Umbilical cord (tissue), 2 donors: ENCODE results near the gene CLIC4. TPM values are rescaled to one million over a fixed set of nuclear protein-coding genes. Genes with fewer than 3 reads are reported as not detected.
A peak's percentile ranks its signal among the peaks of the same experiment; 100 is the strongest.
"Not testable (repeated sequence)": the region's sequence is repeated elsewhere in the genome, so short reads cannot be mapped to it uniquely, and the experiment has no call there.

Experiments
- DNase-seq: peaks from one replicate; pipeline ENCODE4 v3.0.0-alpha.2; 2015; ENCODE audit warnings: low spot score
- total RNA-seq: library from RNA; depleted of rRNA; stranded (reverse); fragments of >200 nt; gene quantifications from one replicate; pipeline ENCODE4 v1.2.3, GENCODE V29; 2014; ENCODE audit warnings: low replicate concordance; ENCODE audit not compliant: insufficient read depth

The CLIC4 gene
- total RNA-seq, 1 donor from 2014 or later: 335 TPM

DNA sequence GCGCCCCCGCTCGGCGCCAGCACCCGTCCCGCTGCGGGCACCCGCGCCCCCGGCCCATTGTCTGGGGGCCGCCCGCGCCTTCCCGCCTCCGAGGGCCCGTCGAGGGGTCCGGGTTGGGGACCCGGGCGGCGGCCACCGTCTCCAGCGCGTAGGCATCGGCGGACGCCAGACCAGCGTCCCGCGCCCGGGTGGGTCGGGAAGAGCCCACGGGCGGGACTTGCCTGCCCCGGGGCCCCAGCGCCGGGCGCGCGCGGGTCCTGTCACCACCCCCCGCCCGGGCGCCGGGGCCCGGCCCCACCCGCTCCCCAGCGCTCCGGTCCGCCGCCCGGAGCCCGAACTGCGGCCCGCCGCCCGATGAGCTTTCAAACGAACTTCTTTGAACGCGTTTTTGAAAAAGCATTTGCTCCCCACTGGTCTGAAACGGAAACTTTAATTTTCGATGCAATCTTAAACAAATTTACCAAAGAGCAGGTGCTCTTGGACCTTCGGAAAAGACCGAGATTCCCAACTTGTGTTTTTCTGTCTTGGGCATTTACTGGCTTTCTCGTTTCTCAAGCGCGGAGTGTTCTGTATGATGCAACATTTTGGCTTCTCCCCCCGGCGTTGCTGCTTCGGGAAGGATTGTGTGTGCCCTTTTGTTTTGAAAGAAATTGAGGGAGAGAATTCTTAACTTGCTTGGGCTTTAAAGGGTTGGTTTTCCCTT, 615 bp downstream of the CLIC4 start:
- peak; percentile 83 for DNase-seq

DNA sequence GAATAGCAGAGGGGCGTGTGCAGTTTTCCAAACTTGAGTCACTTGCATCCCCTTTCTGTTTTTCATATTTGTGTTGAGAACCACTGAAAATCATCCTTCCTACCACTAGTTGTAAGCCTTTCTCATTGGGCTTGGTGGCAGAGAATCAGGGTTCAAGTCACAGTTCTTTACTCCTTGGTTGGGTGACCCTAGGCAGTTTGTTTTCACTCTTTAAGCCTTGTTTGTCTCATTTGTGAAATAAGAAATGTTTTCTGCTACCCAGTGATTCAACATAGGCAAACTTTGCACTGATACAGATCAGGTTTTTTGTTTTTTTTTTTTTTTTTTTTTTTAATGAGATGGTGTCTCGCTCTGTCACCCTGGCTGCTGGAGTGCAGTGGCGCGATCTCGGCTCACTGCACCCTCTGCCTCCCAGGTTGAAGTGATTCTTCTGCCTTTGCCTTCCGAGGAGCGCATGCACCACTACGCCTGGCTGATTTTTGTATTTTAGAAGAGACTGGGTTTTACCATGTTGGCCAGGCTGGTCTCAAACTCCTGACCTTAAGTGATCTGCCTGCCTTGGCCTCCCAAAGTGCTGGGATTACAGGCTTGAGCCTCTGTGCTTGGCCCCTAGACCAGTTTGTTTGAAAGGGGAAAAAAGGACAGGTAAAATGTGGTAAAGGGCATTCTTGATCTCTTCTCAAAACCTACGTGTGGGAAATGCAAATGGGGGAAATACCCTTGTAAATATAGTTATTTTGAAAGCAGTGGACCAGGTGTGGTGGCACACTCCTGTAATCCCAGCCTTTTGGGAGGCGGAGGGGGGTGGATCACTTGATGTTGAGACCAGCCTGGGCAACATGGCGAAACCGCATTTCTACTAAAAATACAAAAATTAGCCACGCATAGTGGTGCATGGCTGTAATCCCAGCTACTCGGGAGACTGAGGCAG, 3.2 kb downstream of the CLIC4 start:
- no peak for DNase-seq

DNA sequence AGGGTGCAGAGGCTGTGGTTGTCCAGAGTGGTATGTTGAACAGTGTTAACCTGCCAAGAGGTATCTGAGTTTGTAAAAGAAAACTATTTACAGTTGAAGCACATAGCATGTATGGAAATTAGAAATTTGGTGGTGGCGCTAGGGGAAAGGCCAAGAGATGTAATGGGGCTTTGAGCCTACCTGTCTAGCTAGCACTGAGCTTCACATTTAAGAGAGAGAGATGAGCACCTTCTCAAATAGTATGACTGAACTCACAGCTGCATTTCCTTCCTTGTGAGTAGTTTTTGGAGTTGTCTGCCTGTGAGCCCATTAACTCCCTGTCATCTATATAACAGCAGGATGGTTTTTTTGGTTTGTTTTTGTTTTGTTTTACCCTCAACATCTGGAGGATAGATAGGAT, 4.0 kb downstream of the CLIC4 start:
- no peak for DNase-seq

DNA sequence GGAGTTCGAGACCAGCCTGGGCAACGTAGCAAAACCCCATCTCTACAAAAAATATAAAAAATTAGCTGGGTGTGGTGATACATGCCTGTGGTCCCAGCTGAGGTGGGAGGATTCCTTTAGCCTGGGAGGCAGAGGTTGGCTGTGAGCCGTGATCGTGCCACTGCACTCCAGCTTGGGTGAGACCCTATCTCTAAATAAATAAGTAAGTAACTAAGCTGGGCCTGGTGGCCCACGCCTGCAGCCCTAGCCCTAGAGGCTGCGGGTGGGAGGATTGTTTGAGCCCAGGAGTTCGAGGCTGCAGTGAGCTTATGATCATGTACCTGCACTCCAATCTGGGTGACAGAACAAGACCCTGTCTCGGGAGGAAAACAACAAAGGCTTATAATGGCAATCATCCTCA, 4.6 kb downstream of the CLIC4 start:
- DNase-seq: no peak

DNA sequence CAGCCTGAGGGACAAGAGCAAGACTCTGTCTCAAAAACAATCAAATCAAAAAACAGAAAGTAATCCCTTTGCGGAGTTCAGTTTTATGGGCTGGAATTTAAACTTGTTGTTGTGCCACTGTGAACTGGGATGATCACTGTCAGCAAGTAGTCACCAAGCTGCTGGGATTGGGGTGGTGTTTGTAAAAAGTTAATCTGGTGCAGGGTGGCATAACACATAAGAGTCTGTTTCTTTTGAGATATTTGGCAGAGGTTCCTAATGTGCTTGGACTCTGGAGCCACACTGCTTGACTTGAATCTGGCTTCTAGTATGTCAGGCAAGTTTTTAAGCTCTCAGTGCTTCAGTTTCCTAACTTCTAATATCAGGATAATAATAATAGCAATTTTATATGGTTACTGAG, 6.6 kb downstream of the CLIC4 start:
- DNase-seq: peak; percentile 30

DNA sequence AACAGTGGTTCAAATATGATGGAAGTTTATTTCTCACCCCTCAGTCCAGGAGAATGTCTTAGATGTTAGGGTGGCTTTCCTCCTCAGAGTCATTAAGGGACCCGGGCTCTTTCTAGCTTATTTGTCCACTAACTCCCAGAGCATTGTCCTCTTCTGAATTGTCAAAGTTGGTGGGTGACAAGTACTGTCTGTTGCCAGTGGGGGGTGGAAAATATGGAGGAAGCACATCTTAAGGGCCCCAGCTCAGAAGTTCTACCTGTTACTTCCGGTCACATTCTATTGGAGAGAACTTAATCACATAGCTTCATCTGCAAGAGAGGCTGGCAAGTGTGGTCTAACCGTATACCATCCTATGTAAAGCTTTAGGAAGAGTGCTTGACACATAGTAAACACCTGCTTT, 7.1 kb downstream of the CLIC4 start:
- no peak for DNase-seq

DNA sequence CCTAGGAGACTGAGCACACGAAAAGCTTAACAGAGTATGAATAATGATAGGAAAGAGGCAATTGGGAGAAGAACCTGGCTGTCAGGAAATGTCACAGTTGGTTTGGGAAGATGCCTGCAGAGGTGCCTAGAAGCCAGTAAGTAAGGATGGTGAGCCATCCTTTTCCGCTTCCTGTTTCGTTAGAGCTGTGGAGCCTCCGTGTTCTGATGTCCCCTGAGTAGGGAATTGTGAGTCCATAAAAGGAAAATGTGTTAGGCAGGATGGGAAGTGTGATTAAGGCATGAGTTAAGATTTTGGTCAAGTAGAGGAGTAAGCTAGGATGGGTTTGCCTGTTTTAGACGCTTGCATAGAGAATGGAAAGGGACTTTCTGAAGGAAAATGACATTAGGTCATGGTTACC, 9.0 kb downstream of the CLIC4 start:
- no peak for DNase-seq

DNA sequence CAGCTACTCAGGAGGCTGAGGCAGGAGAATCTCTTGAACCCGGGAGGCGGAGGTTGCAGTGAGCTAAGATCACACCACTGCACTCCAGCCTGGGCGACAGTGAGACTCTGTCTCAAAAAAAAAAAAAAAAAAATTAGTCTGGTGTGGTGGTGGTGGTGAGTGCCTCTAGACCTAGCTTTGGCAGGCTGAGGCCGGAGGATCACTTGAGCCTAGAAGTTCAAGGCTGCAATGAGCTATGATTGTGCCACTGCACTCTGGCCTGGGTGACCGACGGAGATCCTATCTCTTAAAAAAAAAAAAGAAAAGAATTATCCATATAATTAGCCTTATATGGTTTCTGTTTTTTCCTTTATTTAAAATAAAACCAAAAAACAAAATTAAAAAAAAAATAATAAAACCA, 10.1 kb downstream of the CLIC4 start:
- DNase-seq: not testable (repeated sequence)

DNA sequence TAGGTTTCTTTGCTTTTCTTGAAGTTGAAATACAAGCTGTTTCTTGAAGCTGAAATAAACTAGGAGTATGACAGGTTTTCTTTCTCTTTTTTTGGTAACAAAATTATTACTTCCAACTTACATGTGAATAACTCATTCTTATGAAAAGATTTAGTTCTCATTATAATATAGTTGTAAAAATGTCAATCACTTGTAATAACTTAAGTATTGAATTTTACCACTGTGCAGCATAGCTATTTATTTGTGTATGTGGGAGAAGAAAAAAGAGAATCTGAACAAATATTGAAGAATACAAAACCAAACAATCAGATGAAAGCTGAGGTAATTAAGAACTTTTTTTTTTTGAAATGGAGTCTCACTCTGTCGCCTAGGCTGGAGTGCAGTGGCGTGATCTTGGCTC, 11.1 kb downstream of the CLIC4 start:
- DNase-seq: no peak

DNA sequence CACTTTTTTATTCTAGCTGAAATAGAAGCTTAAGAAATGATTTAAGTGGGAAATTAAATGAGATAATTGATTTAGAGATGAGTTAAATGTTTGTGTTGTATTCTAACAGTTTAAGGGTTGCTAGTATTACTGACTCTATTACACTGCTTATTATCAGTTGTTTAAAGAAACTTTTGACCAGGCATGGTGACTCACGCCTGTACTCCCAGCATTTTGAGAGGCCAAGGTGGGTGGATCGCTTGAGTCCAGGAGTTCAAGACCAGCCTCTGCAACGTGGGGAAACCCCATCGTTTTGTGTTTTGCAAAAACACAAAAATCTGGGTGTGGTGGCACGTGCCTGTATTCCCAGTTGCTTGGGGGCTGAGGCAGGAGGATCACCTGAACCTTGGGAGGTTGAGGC, 14.2 kb downstream of the CLIC4 start:
- no peak for DNase-seq

DNA sequence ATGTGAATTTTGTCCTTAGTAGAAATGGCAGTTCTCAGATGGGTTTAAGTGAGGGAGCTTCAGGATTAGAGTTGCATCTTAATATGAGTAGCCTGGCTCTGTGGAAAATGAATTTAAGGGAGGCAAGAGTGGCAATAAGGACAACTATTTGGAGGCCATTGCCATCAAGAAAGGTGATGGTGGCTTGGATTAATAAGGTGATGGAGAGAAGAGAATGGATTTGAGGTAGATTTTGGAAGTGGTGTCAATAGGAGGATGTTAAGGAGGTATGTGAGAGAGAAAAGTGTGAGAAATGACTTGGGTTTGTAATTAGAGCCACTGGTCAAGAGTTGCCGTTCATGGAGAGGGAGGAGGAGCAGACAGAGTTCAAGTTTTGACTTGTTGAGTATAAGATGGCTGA, 16.3 kb downstream of the CLIC4 start:
- DNase-seq: no peak

DNA sequence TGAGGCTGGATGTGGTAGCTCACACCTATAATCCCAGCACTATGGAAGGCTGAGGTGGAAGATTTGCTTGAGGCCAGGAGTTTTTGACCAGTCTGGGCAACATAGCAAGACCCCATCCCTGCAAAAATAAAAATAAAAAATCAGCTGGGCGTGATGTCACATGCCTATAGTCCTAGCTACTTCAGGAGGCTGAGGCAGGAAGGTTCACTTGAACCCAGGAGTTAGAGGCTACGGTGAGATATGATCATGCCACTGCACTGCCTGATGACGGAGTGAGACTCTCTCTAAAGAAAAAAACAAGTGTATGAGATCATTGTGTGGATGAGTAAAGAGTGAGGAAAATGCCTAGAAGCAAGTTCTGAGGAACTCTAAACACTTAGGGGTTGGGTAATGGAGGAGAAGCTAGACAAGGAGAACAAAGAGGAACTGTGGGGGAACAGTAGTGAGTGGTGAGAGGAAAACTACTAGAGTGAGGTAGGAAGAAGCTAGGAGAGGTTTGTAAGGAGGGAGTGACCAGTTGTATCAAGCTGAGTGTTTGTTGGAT, 17.0 kb downstream of the CLIC4 start:
- DNase-seq: no peak

DNA sequence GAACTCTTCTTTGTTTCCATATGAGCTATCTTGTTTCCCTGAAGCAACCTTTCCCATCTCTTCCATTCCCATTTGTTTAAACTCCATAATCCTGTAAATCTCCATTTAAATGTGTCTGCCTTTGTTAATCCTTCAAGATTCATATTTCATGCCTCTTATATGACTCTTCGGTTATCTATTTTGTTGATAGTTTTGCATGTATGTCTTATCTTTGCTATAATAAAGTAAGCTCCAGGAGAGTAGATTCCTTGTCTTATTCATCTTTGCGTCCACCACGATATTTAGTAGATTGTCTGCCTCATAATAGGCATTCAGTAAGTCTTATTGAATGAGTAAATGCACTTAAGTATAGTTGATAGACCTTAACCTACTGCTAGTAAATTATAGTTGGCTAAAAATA, 18.4 kb downstream of the CLIC4 start:
- DNase-seq: no peak

DNA sequence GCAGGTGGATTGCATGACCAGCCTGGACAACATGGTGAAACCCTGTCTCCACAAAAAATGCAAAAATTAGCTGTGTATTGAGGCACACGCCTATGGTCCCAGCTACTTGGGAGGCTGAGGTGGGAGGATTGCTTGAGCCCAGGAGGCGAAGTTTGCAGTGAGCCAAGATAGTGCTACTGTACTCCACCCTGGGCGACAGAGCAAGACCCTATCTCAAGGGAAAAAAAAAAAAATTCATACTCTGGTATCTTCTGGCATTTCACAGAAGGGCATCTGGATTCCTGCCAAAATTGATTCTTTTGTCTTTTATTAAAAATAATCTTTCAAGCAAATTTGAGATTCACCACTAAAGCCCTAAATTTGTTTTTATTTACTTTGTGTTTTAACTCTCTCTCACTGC, 19.2 kb downstream of the CLIC4 start:
- no peak for DNase-seq

DNA sequence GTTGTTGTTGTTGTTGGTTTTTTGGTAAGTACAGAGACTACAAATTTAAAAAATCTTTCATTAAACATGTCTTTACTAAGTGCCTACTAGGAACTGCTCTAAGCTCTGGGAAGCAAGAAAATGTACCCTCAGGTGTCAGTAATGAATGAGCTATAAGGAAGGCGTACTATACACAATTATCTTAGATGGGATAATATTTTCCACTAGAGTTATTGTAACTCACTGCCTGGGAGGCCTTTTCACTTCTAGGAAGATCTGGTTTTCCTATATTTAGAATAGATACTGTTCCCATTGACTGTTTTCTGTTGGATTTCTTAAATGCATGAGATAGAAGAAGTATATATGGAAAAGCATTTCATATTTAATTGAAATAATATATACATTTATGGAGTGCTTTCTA, 19.6 kb downstream of the CLIC4 start:
- DNase-seq: peak; percentile 20

DNA sequence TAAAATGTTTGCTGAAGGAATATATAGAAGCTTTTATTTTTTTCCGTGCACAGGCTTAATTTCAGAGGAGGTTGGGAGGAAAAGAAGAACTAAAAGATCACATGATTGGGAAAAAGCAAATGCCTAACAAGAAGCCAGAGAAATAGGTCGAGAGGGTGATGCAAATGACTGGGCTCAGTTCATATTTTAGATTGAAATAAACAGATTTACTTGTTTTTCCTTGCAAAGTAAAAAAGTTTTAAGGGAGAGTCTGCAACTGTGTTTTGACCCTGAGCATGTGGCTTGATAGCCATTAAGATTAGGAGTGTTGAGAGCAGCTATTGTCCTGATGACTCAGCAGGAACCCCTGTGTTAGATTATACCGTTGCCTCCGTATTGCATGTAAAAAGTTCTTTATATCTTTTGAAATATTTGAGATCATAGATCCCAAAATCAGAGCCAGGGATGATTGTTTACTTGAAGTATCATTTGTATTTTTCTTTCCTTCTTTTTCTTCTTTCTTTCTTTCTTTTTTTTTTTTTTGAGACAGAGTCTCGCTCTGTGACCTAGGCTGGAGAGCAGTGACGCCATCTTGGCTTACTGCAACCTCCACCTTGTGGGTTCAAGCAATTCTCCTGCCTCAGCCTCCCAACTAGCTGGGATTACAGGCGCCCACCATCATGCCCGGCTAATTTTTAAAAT, 20.2 kb downstream of the CLIC4 start:
- DNase-seq: peak; percentile 32

DNA sequence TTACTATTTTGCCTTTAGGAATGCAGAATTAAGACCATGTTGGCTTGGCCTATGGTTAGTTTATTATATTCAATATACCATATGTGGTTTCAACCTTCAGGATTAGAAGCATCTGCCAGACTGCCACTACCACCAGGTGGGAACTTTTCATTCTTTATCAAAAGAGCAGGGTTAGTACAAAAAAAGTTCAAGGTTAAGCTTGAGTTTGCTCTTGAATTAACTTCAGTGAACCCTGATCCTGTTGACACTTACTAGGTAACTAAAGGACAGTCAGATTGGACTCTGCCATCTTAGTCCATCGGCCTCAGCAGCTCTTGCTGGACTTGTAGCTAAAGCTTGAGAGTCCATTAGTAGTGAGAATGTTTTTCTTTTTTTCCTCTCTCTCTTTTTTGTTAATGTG, 22.1 kb downstream of the CLIC4 start:
- no peak for DNase-seq

DNA sequence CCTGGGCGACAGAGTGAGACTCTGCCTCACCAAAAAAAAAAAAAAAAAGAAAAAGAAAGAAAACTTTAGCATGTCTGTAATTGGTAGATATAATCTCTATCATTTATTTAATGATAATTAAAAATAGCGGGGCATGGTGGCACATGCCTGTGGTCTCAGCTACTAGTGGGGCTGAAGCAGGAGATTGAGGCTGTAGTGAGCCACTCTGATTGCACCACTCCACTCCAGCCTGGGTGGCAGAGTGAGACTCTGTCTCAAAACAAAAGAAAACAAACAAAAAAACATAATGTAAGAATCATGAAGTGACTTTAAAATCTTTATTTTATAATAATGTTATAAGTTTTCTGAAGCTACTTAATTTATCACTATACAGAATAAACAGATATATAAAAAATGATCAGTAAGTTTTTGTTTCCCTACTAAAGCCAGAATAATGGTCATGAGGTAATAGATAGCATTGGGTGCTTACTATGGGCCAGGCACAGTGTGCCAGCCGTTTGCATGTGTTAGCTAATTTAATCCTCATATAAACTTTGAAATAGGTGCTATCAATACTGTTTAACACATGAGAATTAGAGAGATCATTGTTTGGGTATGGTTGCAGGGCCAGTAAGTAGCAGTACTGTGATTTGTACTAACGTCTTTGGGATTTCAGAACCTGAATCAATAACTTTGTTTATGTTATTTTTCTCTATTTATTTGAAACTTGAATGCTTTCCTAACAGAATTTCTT, 23.8 kb downstream of the CLIC4 start:
- DNase-seq: no peak

DNA sequence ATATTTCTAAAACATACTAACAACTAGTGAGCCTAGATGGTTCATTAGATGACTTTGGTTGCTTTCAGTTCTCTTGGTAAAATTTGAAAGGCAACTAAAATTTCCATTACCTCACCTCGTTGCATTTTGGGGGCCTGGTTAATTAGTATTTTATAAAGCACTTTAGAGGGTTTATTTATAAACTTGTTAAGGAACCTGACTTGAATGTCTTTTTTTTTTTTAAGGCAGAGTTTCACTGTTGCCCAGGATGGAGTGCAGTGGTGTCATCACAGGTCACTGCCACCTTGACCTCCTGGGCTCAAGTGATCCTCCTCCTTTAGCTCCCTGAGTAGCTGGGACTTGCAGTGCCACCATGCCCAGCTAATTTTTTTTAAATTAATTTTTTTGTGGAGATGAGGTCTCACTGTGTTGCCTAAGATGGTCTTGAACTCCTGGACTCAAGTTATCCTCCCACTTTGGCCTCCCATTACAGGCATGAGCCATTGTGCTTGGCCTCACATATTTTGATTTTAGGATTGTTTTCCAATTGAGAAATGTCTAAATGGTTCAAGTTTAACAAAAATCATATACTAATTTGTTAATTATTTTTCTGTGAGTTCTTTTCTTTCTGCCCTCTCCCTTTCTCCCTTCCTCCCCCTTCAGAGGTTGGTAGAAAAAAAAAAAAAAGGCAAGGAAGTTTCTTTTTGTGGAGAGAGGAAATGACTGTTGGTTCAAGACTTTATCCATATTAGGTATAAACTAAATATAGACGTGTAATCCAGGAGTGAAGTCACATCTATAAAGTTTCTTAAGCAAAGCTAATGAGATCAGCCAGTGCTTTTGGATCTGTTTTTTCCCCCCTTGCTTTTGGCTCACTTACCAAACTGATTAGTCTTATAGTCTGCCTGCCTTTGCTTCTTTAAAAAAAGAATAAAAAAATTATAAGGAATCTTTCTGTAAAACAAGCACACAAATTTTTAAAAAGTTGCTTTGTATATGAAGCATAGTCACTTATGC, 24.7 kb downstream of the CLIC4 start:
- DNase-seq: peak; percentile 97

DNA sequence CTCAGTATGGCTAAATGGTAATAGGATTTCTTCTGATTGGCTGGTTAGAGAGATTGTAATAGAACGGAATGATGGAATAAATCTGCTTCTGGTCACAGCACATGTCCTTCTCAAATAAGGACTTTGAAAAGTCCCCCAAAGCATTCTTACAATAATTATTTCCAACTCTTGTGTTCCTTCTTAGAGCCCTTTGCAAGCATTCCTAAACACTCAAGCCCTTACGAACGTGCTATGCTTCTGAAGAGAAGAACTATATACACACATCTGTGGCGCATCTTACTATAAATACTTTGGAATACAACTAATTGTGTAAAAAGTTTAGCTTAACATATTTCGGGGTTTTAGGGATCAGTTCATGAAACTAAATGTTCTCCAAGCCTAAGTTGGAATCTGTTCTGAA, 25.6 kb downstream of the CLIC4 start:
- peak; percentile 71 for DNase-seq
